Thoracic aorta (tissue), 2 donors: Measurements from ENCODE around the gene PEX13. TPM values are rescaled to one million over a fixed set of nuclear protein-coding genes. Genes with fewer than 3 reads are reported as not detected.

Experiments used
- ATAC-seq: fragments of 150-250 bp; one replicate; pipeline ENCODE4 v1.8.0; 2017; ENCODE audit warnings: low read depth; ENCODE audit not compliant: insufficient number of reproducible peaks, low FRiP score
- DNase-seq: peaks from one replicate; pipeline ENCODE4 v3.0.0-alpha.2; 2020; ENCODE audit warnings: low spot score
- H3K27ac ChIP-seq, 2 donors: fragments of 200-600 bp; sonication (generic); 1 replicate in 1 of 2; 2 replicates in 1 of 2; pipeline ENCODE4 v1.5.1; 2016; ENCODE audit warnings: mild to moderate bottlenecking in 2 of 2, moderate library complexity in 2 of 2
- H3K27me3 ChIP-seq: fragments of 200-600 bp; sonication (generic); replicated peaks from 2 replicates; pipeline ENCODE4 v1.6.0; 2016; ENCODE audit warnings: mild to moderate bottlenecking; ENCODE audit not compliant: insufficient read depth
- H3K36me3 ChIP-seq: fragments of 200-600 bp; sonication (generic); one replicate; pipeline ENCODE4 v1.5.1; 2016
- H3K4me1 ChIP-seq, 2 donors: fragments of 200-600 bp; sonication (generic); 1 replicate in 1 of 2; 2 replicates in 1 of 2; pipeline versions ENCODE4 v1.5.1 to v1.6.0; 2016; ENCODE audit warnings: low read depth in 2 of 2, mild to moderate bottlenecking in 1 of 2; ENCODE audit not compliant: control insufficient read depth in 1 of 2
- H3K4me3 ChIP-seq: fragments of 200-600 bp; sonication (generic); 2 replicates; pipeline ENCODE4 v1.5.1; 2016; ENCODE audit warnings: mild to moderate bottlenecking
- H3K9me3 ChIP-seq: fragments of 200-600 bp; sonication (generic); 2 replicates; pipeline ENCODE4 v1.5.1; 2016
- total RNA-seq, 2 donors: library from RNA; depleted of rRNA; stranded (reverse); fragments of >200 nt; gene quantifications; one replicate each; pipeline versions ENCODE4 v1.1.0 to v1.2.3, GENCODE V29; 2016
- TF ChIP-seq, protein P1 (sequence below): fragments of 200-600 bp; sonication (generic); IDR thresholded peaks from one replicate; pipeline ENCODE4 v1.5.1; 2019; ENCODE audit warnings: antibody characterized with exemption

PEX13 gene
- total RNA-seq, 2 donors from 2014 or later = 47.8 to 60.1 TPM

DNA sequence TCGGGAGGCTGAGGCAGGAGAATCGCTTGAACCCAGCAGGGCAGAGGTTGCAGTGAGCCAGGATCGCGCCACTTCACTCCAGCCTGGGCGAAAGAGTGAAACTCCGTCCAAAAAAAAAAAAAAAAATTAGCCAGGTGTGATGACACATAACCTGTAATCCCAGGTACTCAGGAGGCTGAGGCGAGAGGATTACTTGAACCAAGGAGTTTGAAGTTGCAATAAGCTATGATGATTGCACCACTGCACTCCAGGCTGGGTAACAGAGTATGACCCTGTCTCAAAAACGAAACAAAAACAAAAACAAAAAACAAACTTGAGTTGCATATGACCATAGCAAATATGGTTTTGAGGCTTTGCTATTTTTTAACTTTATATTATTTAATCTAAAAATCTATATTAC is 74.0 kb downstream of the PEX13 start:
- Histone ChIP-seq H3K36me3 (peaks cover 5% of the 10 kb centered on the region), H3K4me3 (no peak overlapping the region), H3K9me3 (no peaks in the 10 kb centered on the region), H3K4me1 (no peaks in the 10 kb centered on the region), H3K27me3 (no peaks in the 10 kb centered on the region), H3K27ac (no peak overlapping the region)
- ATAC-seq (no peak), DNase-seq (no peak)
- TF ChIP-seq, protein P1, sequence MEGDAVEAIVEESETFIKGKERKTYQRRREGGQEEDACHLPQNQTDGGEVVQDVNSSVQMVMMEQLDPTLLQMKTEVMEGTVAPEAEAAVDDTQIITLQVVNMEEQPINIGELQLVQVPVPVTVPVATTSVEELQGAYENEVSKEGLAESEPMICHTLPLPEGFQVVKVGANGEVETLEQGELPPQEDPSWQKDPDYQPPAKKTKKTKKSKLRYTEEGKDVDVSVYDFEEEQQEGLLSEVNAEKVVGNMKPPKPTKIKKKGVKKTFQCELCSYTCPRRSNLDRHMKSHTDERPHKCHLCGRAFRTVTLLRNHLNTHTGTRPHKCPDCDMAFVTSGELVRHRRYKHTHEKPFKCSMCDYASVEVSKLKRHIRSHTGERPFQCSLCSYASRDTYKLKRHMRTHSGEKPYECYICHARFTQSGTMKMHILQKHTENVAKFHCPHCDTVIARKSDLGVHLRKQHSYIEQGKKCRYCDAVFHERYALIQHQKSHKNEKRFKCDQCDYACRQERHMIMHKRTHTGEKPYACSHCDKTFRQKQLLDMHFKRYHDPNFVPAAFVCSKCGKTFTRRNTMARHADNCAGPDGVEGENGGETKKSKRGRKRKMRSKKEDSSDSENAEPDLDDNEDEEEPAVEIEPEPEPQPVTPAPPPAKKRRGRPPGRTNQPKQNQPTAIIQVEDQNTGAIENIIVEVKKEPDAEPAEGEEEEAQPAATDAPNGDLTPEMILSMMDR = no peak

DNA sequence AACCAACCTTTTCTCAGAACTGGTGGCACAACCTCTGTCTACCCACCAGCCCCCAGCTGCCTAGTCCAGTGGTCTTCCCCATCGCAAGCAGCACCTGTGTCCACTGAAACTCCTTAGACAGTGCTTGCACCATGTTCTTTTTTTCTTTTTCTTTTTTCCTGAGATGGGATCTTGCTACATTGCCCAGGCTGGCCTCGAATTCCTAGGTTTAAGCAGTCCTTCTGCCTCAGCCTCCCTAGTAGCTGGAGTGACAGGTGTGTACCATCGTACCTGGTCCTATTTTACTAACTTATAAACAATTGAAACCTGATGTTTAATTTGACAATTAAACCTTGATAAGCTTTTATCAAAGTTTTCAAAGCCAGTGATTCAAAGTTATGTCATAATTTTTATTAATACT is 78.9 kb downstream of the PEX13 start:
- no peak overlapping the region for H3K27ac ChIP-seq
- DNase-seq (no peak), ATAC-seq (no peak)
- no peak overlapping the region for H3K4me3 ChIP-seq
- no peaks in the 10 kb centered on the region for H3K36me3 ChIP-seq
- H3K9me3 ChIP-seq = no peaks in the 10 kb centered on the region
- TF ChIP-seq, protein P1 = no peak
- H3K4me1 ChIP-seq = no peaks in the 10 kb centered on the region
- H3K27me3 ChIP-seq = no peaks in the 10 kb centered on the region

DNA sequence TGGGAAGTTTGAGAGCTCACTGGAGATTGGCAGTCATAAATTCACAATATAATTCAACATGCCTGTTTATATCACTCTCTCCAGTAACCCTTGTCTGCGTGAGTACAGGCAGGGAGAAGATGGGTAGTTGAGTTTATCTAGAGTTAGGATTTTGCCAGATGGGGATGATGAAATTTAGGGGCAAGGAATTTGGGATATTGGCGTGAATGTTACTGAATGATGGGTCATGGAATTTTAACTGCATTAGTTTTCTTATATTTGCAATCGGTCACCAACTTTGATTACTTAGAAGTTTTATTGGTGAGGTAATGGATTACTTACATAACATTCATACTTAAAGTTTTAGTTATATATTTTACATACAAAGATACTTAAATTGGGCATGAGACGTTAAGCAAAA is 83.3 kb downstream of the PEX13 start:
- Histone ChIP-seq H3K4me1 (no peaks in the 10 kb centered on the region), H3K36me3 (peaks cover 3% of the 10 kb centered on the region), H3K27me3 (no peaks in the 10 kb centered on the region), H3K4me3 (no peak overlapping the region), H3K27ac (no peak overlapping the region), H3K9me3 (no peaks in the 10 kb centered on the region)
- ATAC-seq (no peak), DNase-seq (no peak)
- TF ChIP-seq, protein P1 = no peak

Other genes starting within 250 kb of the PEX13 start
- 10 to 100 TPM; 15.7 to 26.9 TPM for gene REL, start 136.1 kb upstream of the PEX13 start, total RNA-seq
- 1 to 10 TPM; 2.6 to 3.0 TPM for gene PUS10, start 535 bp downstream of the PEX13 start, total RNA-seq
- gene SANBR, start 48.2 kb downstream of the PEX13 start, total RNA-seq = 10 to 100 TPM in 1 of 2 donors, 1 to 10 TPM in 1; 5.1 to 14.2 TPM
- 10 to 100 TPM; 12.7 to 17.2 TPM for gene C2orf74, start 144.5 kb downstream of the PEX13 start, total RNA-seq